ES-I3 (cell line): Measurements from ENCODE around the gene C17orf78.
"Not testable (repeated sequence)": the region's sequence is repeated elsewhere in the genome, so short reads cannot be mapped to it uniquely, and the experiment has no call there.

ENCODE experiments used
- H3K36me3 ChIP-seq: 2 replicates; pipeline ENCODE4 v1.6.1; 2013; ENCODE audit warnings: mild to moderate bottlenecking, low read length, control low read depth, moderate library complexity; ENCODE audit not compliant: insufficient read depth
- H3K4me1 ChIP-seq: 2 replicates; pipeline ENCODE4 v1.6.1; 2013; ENCODE audit warnings: mild to moderate bottlenecking, control low read depth, low read length; ENCODE audit not compliant: insufficient read depth
- H3K9ac ChIP-seq: 2 replicates; pipeline ENCODE4 v1.6.1; 2013; ENCODE audit warnings: low read depth, mild to moderate bottlenecking, low read length, moderate library complexity
- H3K9me3 ChIP-seq: 2 replicates; pipeline ENCODE4 v1.6.1; 2013; ENCODE audit warnings: mild to moderate bottlenecking, low read length, moderate library complexity; ENCODE audit not compliant: control insufficient read depth, insufficient read depth

The C17orf78 gene

GRCh38 chr17:37400505-37400904, 24.7 kb downstream of the C17orf78 start:
- no peaks in the 10 kb centered on the region for H3K36me3 ChIP-seq
- H3K9me3 ChIP-seq: no peaks in the 10 kb centered on the region
- H3K4me1 ChIP-seq: 0 out of 2 replicates have a peak, but pooled peaks cover 3% of the 10 kb centered on the region
- H3K9ac ChIP-seq: no peak overlapping the region

- peak overlapping the region; percentile 99; the same call in 1 of the 2 replicates for H3K9ac ChIP-seq
- not testable (repeated sequence) for H3K36me3 ChIP-seq, H3K9me3 ChIP-seq, H3K4me1 ChIP-seq
Observed at GRCh38 chr17:37405522-37405921, 29.7 kb downstream of the C17orf78 start.

- H3K36me3 ChIP-seq: no peaks in the 10 kb centered on the region
- no peaks in the 10 kb centered on the region for H3K9me3 ChIP-seq
- H3K4me1 ChIP-seq: 0 out of 2 replicates have a peak, but pooled peaks cover 3% of the 10 kb centered on the region
- peak overlapping the region; percentile 99 for H3K9ac ChIP-seq
Observed at GRCh38 chr17:37405955-37406634, 30.3 kb downstream of the C17orf78 start.

- no peaks in the 10 kb centered on the region for H3K9me3 ChIP-seq
- H3K36me3 ChIP-seq: no peaks in the 10 kb centered on the region
- H3K9ac ChIP-seq: peak within 1 kb of the TSS; percentile 99
- H3K4me1 ChIP-seq: 0 out of 2 replicates have a peak, but pooled peaks cover 3% of the 10 kb centered on the region
Observed at GRCh38 chr17:37406635-37407461, 31.1 kb downstream of the C17orf78 start, which contains the start of the genes ACACA and TADA2A. ACACA (minus strand) TSS chr17:37406836; CDS start chr17:37406299, 537 bp downstream. TADA2A (plus strand) TSS chr17:37406886; CDS start chr17:37411366, 4,480 bp downstream.

- not testable (repeated sequence) for H3K9me3 ChIP-seq, H3K9ac ChIP-seq
Observed at GRCh38 chr17:37408145-37408479, 32.3 kb downstream of the C17orf78 start.

GRCh38 chr17:37410357-37410756, 34.6 kb downstream of the C17orf78 start:
- Histone ChIP-seq H3K4me1 (no peaks in the 10 kb centered on the region), H3K36me3 (no peaks in the 10 kb centered on the region), H3K9ac (no peak overlapping the region), H3K9me3 (no peaks in the 10 kb centered on the region)

More at GRCh38 chr17:37408145-37408479, 32.3 kb downstream of the C17orf78 start:
- H3K36me3 ChIP-seq, H3K4me1 ChIP-seq: not testable (repeated sequence)

- Histone ChIP-seq H3K9ac (no peak overlapping the region), H3K9me3 (no peaks in the 10 kb centered on the region), H3K36me3 (no peaks in the 10 kb centered on the region), H3K4me1 (no peaks in the 10 kb centered on the region)
Observed at GRCh38 chr17:37413875-37414519, 38.2 kb downstream of the C17orf78 start.

- no peaks in the 10 kb centered on the region for H3K4me1 ChIP-seq
- no peak overlapping the region for H3K9ac ChIP-seq
- H3K36me3 ChIP-seq: peaks cover 5% of the 10 kb centered on the region; the same call in 1 of the 2 replicates
- H3K9me3 ChIP-seq: no peaks in the 10 kb centered on the region
Observed at GRCh38 chr17:37417852-37418251, 42.1 kb downstream of the C17orf78 start.

GRCh38 chr17:37422971-37423625, 47.3 kb downstream of the C17orf78 start:
- H3K36me3 ChIP-seq: peaks cover 5% of the 10 kb centered on the region
- no peaks in the 10 kb centered on the region for H3K9me3 ChIP-seq
- H3K4me1 ChIP-seq: no peaks in the 10 kb centered on the region
- H3K9ac ChIP-seq: no peak overlapping the region

- Histone ChIP-seq H3K9ac (no peak overlapping the region), H3K4me1 (peaks cover 3% of the 10 kb centered on the region; the same call in 1 of the 2 replicates), H3K36me3 (peaks cover 5% of the 10 kb centered on the region), H3K9me3 (no peaks in the 10 kb centered on the region)
Observed at GRCh38 chr17:37425268-37425667, 49.5 kb downstream of the C17orf78 start.

GRCh38 chr17:37429039-37429438, 53.3 kb downstream of the C17orf78 start:
- H3K4me1 ChIP-seq: peaks cover 3% of the 10 kb centered on the region; the same call in 1 of the 2 replicates
- H3K9me3 ChIP-seq: no peaks in the 10 kb centered on the region
- no peak overlapping the region for H3K9ac ChIP-seq
- H3K36me3 ChIP-seq: no peaks in the 10 kb centered on the region; the same call in 1 of the 2 replicates

GRCh38 chr17:37429453-37429852, 53.7 kb downstream of the C17orf78 start:
- Histone ChIP-seq H3K9ac (no peak overlapping the region), H3K4me1 (peaks cover 3% of the 10 kb centered on the region; the same call in 1 of the 2 replicates), H3K9me3 (no peaks in the 10 kb centered on the region), H3K36me3 (no peaks in the 10 kb centered on the region; the same call in 1 of the 2 replicates)

GRCh38 chr17:37430051-37430627, 54.4 kb downstream of the C17orf78 start:
- no peaks in the 10 kb centered on the region for H3K9me3 ChIP-seq
- H3K9ac ChIP-seq: no peak overlapping the region
- H3K4me1 ChIP-seq: peaks cover 3% of the 10 kb centered on the region; the same call in 1 of the 2 replicates
- H3K36me3 ChIP-seq: no peaks in the 10 kb centered on the region; the same call in 1 of the 2 replicates
